HG03565 (cell line): ENCODE results near the gene NAV1.
"Not testable (repeated sequence)": the region's sequence is repeated elsewhere in the genome, so short reads cannot be mapped to it uniquely, and the experiment has no call there.

Source experiments
- ATAC-seq: cut with Tn5 transposase; IDR thresholded peaks from one replicate; pipeline ENCODE4 v1.9.1; 2021; ENCODE audit warnings: mild to moderate bottlenecking, moderate library complexity; ENCODE audit not compliant: unreplicated experiment

Gene NAV1

GRCh38 chr1:201538612-201539551, at the start of gene NAV1:
NAV1 (plus strand) TSS chr1:201539127; CDS start chr1:201622885, 83,758 bp downstream.
- ATAC-seq: no peak

- ATAC-seq: no peak
Measured at GRCh38 chr1:201489643-201490261, 49.2 kb upstream of the NAV1 start.

GRCh38 chr1:201490708-201491131, 48.2 kb upstream of the NAV1 start:
- ATAC-seq: no peak

GRCh38 chr1:201491896-201492511, 46.9 kb upstream of the NAV1 start:
- no peak for ATAC-seq

GRCh38 chr1:201493026-201493656, 45.8 kb upstream of the NAV1 start:
- not testable (repeated sequence) for ATAC-seq

GRCh38 chr1:201493757-201494617, 44.9 kb upstream of the NAV1 start:
- no peak for ATAC-seq

- no peak for ATAC-seq
Measured at GRCh38 chr1:201495551-201496295, 43.2 kb upstream of the NAV1 start.

- ATAC-seq: no peak
Measured at GRCh38 chr1:201496296-201496690, 42.6 kb upstream of the NAV1 start.

- no peak for ATAC-seq
Measured at GRCh38 chr1:201497935-201498509, 40.9 kb upstream of the NAV1 start.

GRCh38 chr1:201498621-201499020, 40.3 kb upstream of the NAV1 start:
- no peak for ATAC-seq

- no peak for ATAC-seq
Measured at GRCh38 chr1:201499191-201499590, 39.7 kb upstream of the NAV1 start.

GRCh38 chr1:201499795-201500669, 38.9 kb upstream of the NAV1 start:
- ATAC-seq: no peak

- no peak for ATAC-seq
Measured at GRCh38 chr1:201500670-201501120, 38.2 kb upstream of the NAV1 start.

- ATAC-seq: no peak
Measured at GRCh38 chr1:201501144-201501543, 37.8 kb upstream of the NAV1 start.

GRCh38 chr1:201501812-201502510, 37.0 kb upstream of the NAV1 start:
- ATAC-seq: no peak

GRCh38 chr1:201502511-201502857, 36.4 kb upstream of the NAV1 start:
- no peak for ATAC-seq

GRCh38 chr1:201503397-201504176, 35.3 kb upstream of the NAV1 start:
- ATAC-seq: no peak
